ENCODE results near the gene BABAM2.

- TF ChIP-seq, protein P1, sequence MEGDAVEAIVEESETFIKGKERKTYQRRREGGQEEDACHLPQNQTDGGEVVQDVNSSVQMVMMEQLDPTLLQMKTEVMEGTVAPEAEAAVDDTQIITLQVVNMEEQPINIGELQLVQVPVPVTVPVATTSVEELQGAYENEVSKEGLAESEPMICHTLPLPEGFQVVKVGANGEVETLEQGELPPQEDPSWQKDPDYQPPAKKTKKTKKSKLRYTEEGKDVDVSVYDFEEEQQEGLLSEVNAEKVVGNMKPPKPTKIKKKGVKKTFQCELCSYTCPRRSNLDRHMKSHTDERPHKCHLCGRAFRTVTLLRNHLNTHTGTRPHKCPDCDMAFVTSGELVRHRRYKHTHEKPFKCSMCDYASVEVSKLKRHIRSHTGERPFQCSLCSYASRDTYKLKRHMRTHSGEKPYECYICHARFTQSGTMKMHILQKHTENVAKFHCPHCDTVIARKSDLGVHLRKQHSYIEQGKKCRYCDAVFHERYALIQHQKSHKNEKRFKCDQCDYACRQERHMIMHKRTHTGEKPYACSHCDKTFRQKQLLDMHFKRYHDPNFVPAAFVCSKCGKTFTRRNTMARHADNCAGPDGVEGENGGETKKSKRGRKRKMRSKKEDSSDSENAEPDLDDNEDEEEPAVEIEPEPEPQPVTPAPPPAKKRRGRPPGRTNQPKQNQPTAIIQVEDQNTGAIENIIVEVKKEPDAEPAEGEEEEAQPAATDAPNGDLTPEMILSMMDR (conservative IDR thresholded peaks at IDR 0.05; ENCODE audit: low read depth, low read length): no peak
- TF ChIP-seq POLR2A (IDR thresholded peaks at IDR 0.05; ENCODE audit: low read depth, low read length): no peak
- TF ChIP-seq CEBPB (IDR thresholded peaks at IDR 0.05; ENCODE audit: low read depth, low read length): no peak
Observed at GRCh38 chr2:27843992-27844391, 46.5 kb upstream of the BABAM2 start.
